HCT116 (cell line): Measurements from ENCODE around the gene ABCA6. TPM values are rescaled to one million over a fixed set of nuclear protein-coding genes. Genes with fewer than 3 reads are reported as not detected.

ENCODE experiments used
- ATAC-seq: fragments of 200-7000 bp; cut with Tn5 transposase; 2 replicates; pipeline ENCODE4 v1.9.1; 2020; ENCODE audit warnings: mild to moderate bottlenecking, moderate library complexity
- BruUV-seq: library from RNA; stranded (reverse); fragments of 400-500 nt; replicated peaks from 2 replicates; lab custom pipeline; 2021; lab: Mats Ljungman, UMichigan
- CTCF ChIA-PET: fragments of 300-600 bp; sonication (Branson Sonifier 250); formaldehyde crosslinking; loops from one replicate; lab custom pipeline; 2021; ENCODE audit warnings: antibody characterized with exemption; lab: Charles Lee
- POLR2A ChIA-PET: fragments of 300-600, 350-600 bp; sonication (Branson Sonifier 250); formaldehyde crosslinking; loops from one replicate; lab custom pipeline; 2021; ENCODE audit warnings: antibody characterized with exemption; lab: Charles Lee
- RAD21 ChIA-PET, 2 experiments: fragments of 300-600 bp; sonication (Branson Sonifier 250); formaldehyde crosslinking; loops; one replicate each; lab custom pipeline; 2023; ENCODE audit warnings: low total read pairs in 2 of 2; ENCODE audit not compliant: uncharacterized antibody in 2 of 2, unreplicated experiment in 2 of 2, low non-redundant PET in 1 of 2; lab: Charles Lee
- DNase-seq: peaks from one replicate; pipeline ENCODE4 v3.0.0-alpha.2; 2010; ENCODE audit warnings: low read depth, low spot score
- H2AFZ ChIP-seq: fragments of 200-600 bp; shearing (Covaris generic), sonication (generic); 2 replicates; pipeline ENCODE4 v1.6.1; 2017; ENCODE audit warnings: low read depth, mixed run types, mixed read lengths, antibody characterized with exemption, low read length; ENCODE audit not compliant: poor library complexity, severe bottlenecking
- H3K27ac ChIP-seq: 2 replicates; pipeline ENCODE4 v1.5.1; 2012; ENCODE audit warnings: low read depth, low read length
- H3K27me3 ChIP-seq: fragments of 200-600 bp; sonication (generic); 2 replicates; pipeline ENCODE4 v1.6.1; 2016; ENCODE audit warnings: mixed run types, low read length, mixed read lengths; ENCODE audit not compliant: insufficient read depth
- H3K36me3 ChIP-seq, 2 experiments: fragments of 200-500 bp in 1 of 2; fragments of 200-600 bp in 1 of 2; sonication (Bioruptor generic) in 1 of 2; sonication (generic) in 1 of 2; 2 replicates each; pipeline versions ENCODE4 v1.5.1 to v1.6.1; 2014 to 2016; ENCODE audit warnings: low read length in 2 of 2, inconsistent platforms in 1 of 2, mixed read lengths in 1 of 2, mixed run types in 1 of 2; ENCODE audit not compliant: insufficient read depth in 2 of 2, control insufficient read depth in 1 of 2
- H3K4me1 ChIP-seq, 2 experiments: fragments of 200-600 bp in 1 of 2; sonication (generic) in 1 of 2; 2 replicates each; pipeline versions ENCODE4 v1.5.1 to v1.6.1; 2012 to 2017; ENCODE audit warnings: low read length in 2 of 2, inconsistent platforms in 1 of 2, mild to moderate bottlenecking in 1 of 2, mixed read lengths in 1 of 2, mixed run types in 1 of 2, moderate library complexity in 1 of 2; ENCODE audit not compliant: insufficient read depth in 2 of 2, control insufficient read depth in 1 of 2
- H3K4me2 ChIP-seq: fragments of 200-600 bp; sonication (generic); 2 replicates; pipeline ENCODE4 v1.6.1; 2017; ENCODE audit warnings: mixed run types, low read length, mixed read lengths
- H3K4me3 ChIP-seq, 2 experiments: fragments of 200-600 bp in 1 of 2; sonication (generic) in 1 of 2; replicated peaks in 1 of 2; 2 replicates each; pipeline ENCODE4 v1.5.1; 2011 to 2016; ENCODE audit warnings: low read length in 2 of 2, control low read depth in 1 of 2, low read depth in 1 of 2, mild to moderate bottlenecking in 1 of 2, mixed read lengths in 1 of 2, mixed run types in 1 of 2
- H3K79me2 ChIP-seq: fragments of 200-600 bp; sonication (generic); 2 replicates; pipeline ENCODE4 v1.6.1; 2017; ENCODE audit warnings: mild to moderate bottlenecking, mixed run types, low read length, moderate library complexity, mixed read lengths; ENCODE audit not compliant: insufficient read depth
- H3K9ac ChIP-seq: fragments of 200-600 bp; sonication (generic); 2 replicates; pipeline ENCODE4 v1.6.1; 2016; ENCODE audit warnings: low read length, mixed read lengths
- H3K9me2 ChIP-seq: fragments of 200-600 bp; sonication (generic), shearing (Covaris generic); 2 replicates; pipeline ENCODE4 v1.6.1; 2017; ENCODE audit warnings: mixed run types, mild to moderate bottlenecking, moderate library complexity; ENCODE audit not compliant: insufficient read depth
- H3K9me3 ChIP-seq, 2 experiments: fragments of 200-500 bp in 1 of 2; fragments of 200-600 bp in 1 of 2; sonication (Bioruptor generic) in 1 of 2; sonication (generic) in 1 of 2; 2 replicates each; pipeline ENCODE4 v1.6.1; 2014 to 2017; ENCODE audit warnings: low read length in 2 of 2, mixed read lengths in 2 of 2, inconsistent platforms in 1 of 2, low read depth in 1 of 2, mild to moderate bottlenecking in 1 of 2, mixed run types in 1 of 2, moderate library complexity in 1 of 2; ENCODE audit not compliant: control insufficient read depth in 1 of 2, insufficient read depth in 1 of 2
- H4K20me1 ChIP-seq: fragments of 200-600 bp; sonication (generic), shearing (Covaris generic); 2 replicates; pipeline ENCODE4 v1.6.1; 2017; ENCODE audit warnings: mixed run types, mild to moderate bottlenecking, moderate library complexity; ENCODE audit not compliant: insufficient read depth
- CBX3 ChIP-seq: IDR thresholded peaks from 2 replicates; pipeline ENCODE4 v1.6.1; 2012; ENCODE audit warnings: low read depth
- CTCF ChIP-seq, 3 experiments: fragments of 200-600 bp in 1 of 3; sonication (generic) in 1 of 3; IDR thresholded peaks in 2 of 3; conservative IDR thresholded peaks in 1 of 3; 2 replicates each; pipeline ENCODE4 v1.5.1; 2012 to 2017; ENCODE audit warnings: low read depth in 2 of 3, low read length in 2 of 3, antibody characterized with exemption in 1 of 3, borderline replicate concordance in 1 of 3, control low read depth in 1 of 3, mild to moderate bottlenecking in 1 of 3, mixed read lengths in 1 of 3, mixed run types in 1 of 3, moderate library complexity in 1 of 3; ENCODE audit not compliant: insufficient read depth in 1 of 3
- EZH2phosphoT487 ChIP-seq: fragments of 200-600 bp; IDR thresholded peaks from 2 replicates; pipeline ENCODE4 v1.6.1; 2018; ENCODE audit warnings: antibody characterized with exemption, borderline replicate concordance
- JUND ChIP-seq: IDR thresholded peaks from 2 replicates; pipeline ENCODE4 v1.6.1; 2012
- POLR2A ChIP-seq: IDR thresholded peaks from 2 replicates; pipeline ENCODE4 v1.7.0; 2011; ENCODE audit warnings: borderline replicate concordance; ENCODE audit not compliant: insufficient read depth, insufficient read length; ENCODE audit errors: extremely low read depth
- POLR2AphosphoS5 ChIP-seq: IDR thresholded peaks from 2 replicates; pipeline ENCODE4 v1.6.1; 2011; ENCODE audit warnings: mild to moderate bottlenecking, low read depth, low read length, moderate library complexity
- SP1 ChIP-seq: IDR thresholded peaks from 2 replicates; pipeline ENCODE4 v1.6.1; 2012; ENCODE audit warnings: low read depth
- ZFX ChIP-seq: fragments of 450-650 bp; IDR thresholded peaks from 2 replicates; pipeline ENCODE4 v1.6.1; 2017
- intact Hi-C: fragments of 100-400 bp; cut with micrococcal nuclease; formaldehyde crosslinking; loops from 2 replicates; pipeline ENCODE4 v1.10.0; 2022
- total RNA-seq: library from RNA; stranded (reverse); gene quantifications from one replicate; pipeline ENCODE4 v1.2.1, GENCODE V29; 2021; ENCODE audit not compliant: unreplicated experiment
- TF ChIP-seq, protein P1 (sequence below): IDR thresholded peaks from 2 replicates; pipeline ENCODE4 v1.6.1; 2012

ABCA6 gene
- total RNA-seq, 1 experiment from 2014 or later, result 0.44 TPM

GRCh38 chr17:69093995-69094394, 47.7 kb downstream of the ABCA6 start:
- Histone ChIP-seq H3K27me3 (no peaks in the 10 kb centered on the region), H3K9me2 (no peaks in the 10 kb centered on the region), H3K79me2 (no peaks in the 10 kb centered on the region), H2AFZ (no peak overlapping the region), H3K4me1 (no peaks in the 10 kb centered on the region), H3K9ac (no peak overlapping the region), H3K36me3 (no peaks in the 10 kb centered on the region), H3K9me3 (no peaks in the 10 kb centered on the region), H3K27ac (no peak overlapping the region), H3K4me3 (no peak overlapping the region)
- POLR2A ChIA-PET, result no interaction called here
- no TSS peak for BruUV-seq
- no peak for ATAC-seq
- intact Hi-C loops, result no loop called here
- no peak for DNase-seq
- TF ChIP-seq EZH2phosphoT487, result no peak
- no peak for TF ChIP-seq CBX3
- TF ChIP-seq, protein P1, sequence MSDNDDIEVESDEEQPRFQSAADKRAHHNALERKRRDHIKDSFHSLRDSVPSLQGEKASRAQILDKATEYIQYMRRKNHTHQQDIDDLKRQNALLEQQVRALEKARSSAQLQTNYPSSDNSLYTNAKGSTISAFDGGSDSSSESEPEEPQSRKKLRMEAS, result no peak
- no peak for TF ChIP-seq ZFX
- no peak for TF ChIP-seq JUND
- TF ChIP-seq POLR2AphosphoS5, result no peak
- TF ChIP-seq SP1, result no peak
- TF ChIP-seq, all 23 proteins: peak for 0
- ChIA-PET CTCF (interaction anchor here (1.4 to 1.8 kb wide), 2 partner anchors 9 kb away, joined by 4 to 9 read pairs; no protein-coding TSS in a partner anchor), RAD21 (no interaction called here)
- Histone ChIP-seq H3K4me2 (no peak overlapping the region), H4K20me1 (no peaks in the 10 kb centered on the region)

GRCh38 chr17:69093279-69093789, 48.4 kb downstream of the ABCA6 start:
- H3K9me3 ChIP-seq, result no peaks in the 10 kb centered on the region
- intact Hi-C loops, result no loop called here
- no peak overlapping the region for H3K27ac ChIP-seq
- no peak overlapping the region for H3K9ac ChIP-seq
- POLR2A ChIA-PET, result no interaction called here
- H3K4me1 ChIP-seq, result no peaks in the 10 kb centered on the region
- H3K27me3 ChIP-seq, result no peaks in the 10 kb centered on the region
- H3K4me3 ChIP-seq, result no peak overlapping the region
- no peak overlapping the region for H3K4me2 ChIP-seq
- H4K20me1 ChIP-seq, result no peaks in the 10 kb centered on the region
- no TSS peak for BruUV-seq
- ATAC-seq (no peak), DNase-seq (no peak)
- RAD21 ChIA-PET, result no interaction called here
- H3K9me2 ChIP-seq, result no peaks in the 10 kb centered on the region
- TF ChIP-seq JUND, result no peak
- no peak for TF ChIP-seq CBX3
- no peak for TF ChIP-seq CTCF (IDR thresholded peaks at IDR 0.05 in 2 of 3, conservative IDR thresholded peaks at IDR 0.05 in 1 of 3; ENCODE audit: borderline replicate concordance in 1 of 3, insufficient read depth in 1 of 3, low read depth in 2 of 3, low read length in 2 of 3)
- TF ChIP-seq POLR2A, result no peak
- no peaks in the 10 kb centered on the region for H3K79me2 ChIP-seq
- CTCF ChIA-PET, result interaction anchor here (1.4 kb wide), 1 partner anchor 8 kb away, joined by 4 read pairs; no protein-coding TSS in a partner anchor
- no peaks in the 10 kb centered on the region for H3K36me3 ChIP-seq
- H2AFZ ChIP-seq, result no peak overlapping the region
